ENCODE data around the gene PIK3R3. TPM values are rescaled to one million over a fixed set of nuclear protein-coding genes. Genes with fewer than 3 reads are reported as not detected.

PIK3R3 gene
- total RNA-seq, 1 experiment from 2014 or later, result 12.4 TPM

DNA sequence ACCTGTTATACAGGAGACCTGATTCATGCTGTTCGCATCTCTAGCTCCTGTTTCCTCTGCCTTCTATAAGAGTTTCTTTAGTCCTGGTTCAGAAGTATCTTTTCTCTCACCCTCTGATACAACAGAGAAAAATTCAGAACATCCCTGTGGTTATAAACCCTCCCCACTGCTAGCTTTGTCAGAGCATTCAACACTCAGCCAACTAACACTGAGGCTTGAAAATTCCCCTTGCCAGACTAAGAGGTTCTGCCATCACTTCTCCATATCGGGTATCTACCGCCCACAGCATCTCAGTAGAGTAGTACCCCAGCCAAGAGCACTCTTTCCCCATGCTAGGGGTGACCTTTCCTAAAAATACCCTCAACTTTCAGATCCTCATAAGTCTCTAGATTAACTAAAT, 19.6 kb upstream of the PIK3R3 start:
- Mint-ChIP-seq H3K27ac (no peak overlapping the region), H3K4me1 (peaks cover 7 to 11% of the 10 kb centered on the region in 2 experiments), H3K4me3 (no peak overlapping the region), H3K36me3 (ENCODE audit: insufficient read depth in 1 of 3, low read depth in 3 of 3) (no peaks in the 10 kb centered on the region; a peak in 1 of 7 replicates), H3K27me3 (ENCODE audit: low read depth) (no peaks in the 10 kb centered on the region), H3K9me3 (no peaks in the 10 kb centered on the region; a peak in 1 of 5 replicates)
- Histone ChIP-seq H3K79me1 (ENCODE audit: insufficient read depth, low read depth, low read length, poor library complexity, severe bottlenecking) (no peaks in the 10 kb centered on the region), H4K20me1 (ENCODE audit: control insufficient read depth, insufficient read depth, insufficient read length) (no peaks in the 10 kb centered on the region), H2AK5ac (ENCODE audit: insufficient read length, low read length) (no peak overlapping the region), H3K23ac (ENCODE audit: insufficient read length, low read depth, low read length) (no peak overlapping the region), H2BK15ac (ENCODE audit: low read depth, low read length) (no peak overlapping the region), H2AFZ (ENCODE audit: low read length) (no peak overlapping the region), H3K4me2 (ENCODE audit: insufficient read depth, insufficient read length, low read length) (no peak overlapping the region), H3K27me3 (ENCODE audit: insufficient read depth, low read length) (no peaks in the 10 kb centered on the region), H3K4me1 (ENCODE audit: insufficient read depth, low read length) (no peaks in the 10 kb centered on the region; the same call in 1 of the 2 replicates), H3K9me3 (ENCODE audit: control insufficient read depth, low read depth, low read length) (no peaks in the 10 kb centered on the region), H2BK12ac (ENCODE audit: insufficient read length, low read depth, low read length) (no peak overlapping the region), H2BK120ac (ENCODE audit: low read depth, low read length, poor library complexity, severe bottlenecking) (no peak overlapping the region), H3K56ac (ENCODE audit: insufficient read length, low read depth, low read length) (no peak overlapping the region), H3K23me2 (ENCODE audit: insufficient read length, low read depth, low read length, poor library complexity, severe bottlenecking) (no peaks in the 10 kb centered on the region), H3K9ac (ENCODE audit: extremely low read depth, insufficient read length, low read length) (no peak overlapping the region), H3K14ac (ENCODE audit: insufficient read depth, low read length) (no peak overlapping the region), H4K8ac (replicated peaks; ENCODE audit: insufficient read length, low read depth, low read length) (no peak overlapping the region), H3K27ac (ENCODE audit: insufficient read length, low read depth, low read length) (no peak overlapping the region), H2BK5ac (ENCODE audit: insufficient read length, low read length) (no peak overlapping the region), H3T11ph (ENCODE audit: low read length) (no peak overlapping the region), H3K18ac (ENCODE audit: insufficient read length, low read depth, low read length) (no peak overlapping the region), H2BK20ac (ENCODE audit: low read depth, low read length, poor library complexity, severe bottlenecking) (no peak overlapping the region), H3K79me2 (ENCODE audit: insufficient read depth, low read length) (no peaks in the 10 kb centered on the region), H4K91ac (ENCODE audit: insufficient read length, low read depth, low read length) (no peak overlapping the region), H4K5ac (ENCODE audit: insufficient read length, low read depth, low read length) (no peak overlapping the region), H3K4ac (ENCODE audit: low read depth, low read length) (no peak overlapping the region)
- TF ChIP-seq, protein P1, sequence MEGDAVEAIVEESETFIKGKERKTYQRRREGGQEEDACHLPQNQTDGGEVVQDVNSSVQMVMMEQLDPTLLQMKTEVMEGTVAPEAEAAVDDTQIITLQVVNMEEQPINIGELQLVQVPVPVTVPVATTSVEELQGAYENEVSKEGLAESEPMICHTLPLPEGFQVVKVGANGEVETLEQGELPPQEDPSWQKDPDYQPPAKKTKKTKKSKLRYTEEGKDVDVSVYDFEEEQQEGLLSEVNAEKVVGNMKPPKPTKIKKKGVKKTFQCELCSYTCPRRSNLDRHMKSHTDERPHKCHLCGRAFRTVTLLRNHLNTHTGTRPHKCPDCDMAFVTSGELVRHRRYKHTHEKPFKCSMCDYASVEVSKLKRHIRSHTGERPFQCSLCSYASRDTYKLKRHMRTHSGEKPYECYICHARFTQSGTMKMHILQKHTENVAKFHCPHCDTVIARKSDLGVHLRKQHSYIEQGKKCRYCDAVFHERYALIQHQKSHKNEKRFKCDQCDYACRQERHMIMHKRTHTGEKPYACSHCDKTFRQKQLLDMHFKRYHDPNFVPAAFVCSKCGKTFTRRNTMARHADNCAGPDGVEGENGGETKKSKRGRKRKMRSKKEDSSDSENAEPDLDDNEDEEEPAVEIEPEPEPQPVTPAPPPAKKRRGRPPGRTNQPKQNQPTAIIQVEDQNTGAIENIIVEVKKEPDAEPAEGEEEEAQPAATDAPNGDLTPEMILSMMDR (conservative IDR thresholded peaks at IDR 0.05), result no peak
- no CpG with 5 or more reads among the region's 3 CpGs for whole genome bisulfite sequencing (ENCODE audit: extremely low coverage, insufficient read length, low lambda C conversion rate)
- DNase-seq, result no peak

Data from H9 (cell line).